ENCODE measurements around the gene PLA2G6. TPM values are rescaled to one million over a fixed set of nuclear protein-coding genes. Genes with fewer than 3 reads are reported as not detected.

The PLA2G6 gene
- total and polyA plus RNA-seq, 12 donors = 6.9 to 324 (median 72.6) TPM

DNA sequence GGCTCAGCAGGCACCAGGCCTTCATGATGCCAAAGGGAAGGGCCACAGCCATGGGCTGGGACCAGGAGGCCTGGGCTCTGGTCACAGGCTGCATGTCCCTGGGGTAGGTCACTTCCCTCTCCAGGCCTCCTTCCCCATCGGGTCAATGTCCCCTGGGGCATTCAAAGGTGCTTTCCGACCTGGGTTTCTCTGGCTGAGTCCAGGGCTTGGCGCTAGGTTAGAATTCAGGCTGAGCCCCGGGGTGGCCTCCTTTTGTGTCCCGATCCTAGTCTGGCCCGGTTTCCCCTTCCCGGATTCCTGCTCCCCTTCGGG lies 32.3 kb upstream of the PLA2G6 start:
- Histone ChIP-seq H3K4me3 (no peak overlapping the region), H3K27ac (peak overlapping the region in 2 of 5 donors; percentile 51 to 57), H3K36me3 (replicated peaks in 1 of 2) (no peaks in the 10 kb centered on the region), H3K9me3 (replicated peaks in 1 of 3) (no peaks in the 10 kb centered on the region), H3K4me1 (replicated peaks in 1 of 2) (peaks cover 15 to 27% of the 10 kb centered on the region in 2 donors), H3K27me3 (no peaks in the 10 kb centered on the region)
- TF ChIP-seq POLR2A (IDR thresholded peaks at IDR 0.05) (no peak), CTCF (IDR thresholded peaks at IDR 0.05) (no peak)
- 40 to 56% (median 43%) methylated on average over 1 to 8 of the region's 8 CpGs for WGBS, 4 donors
- DNase-seq = no peak
- intact Hi-C loops (cut with DNase I) = no loop called here

DNA sequence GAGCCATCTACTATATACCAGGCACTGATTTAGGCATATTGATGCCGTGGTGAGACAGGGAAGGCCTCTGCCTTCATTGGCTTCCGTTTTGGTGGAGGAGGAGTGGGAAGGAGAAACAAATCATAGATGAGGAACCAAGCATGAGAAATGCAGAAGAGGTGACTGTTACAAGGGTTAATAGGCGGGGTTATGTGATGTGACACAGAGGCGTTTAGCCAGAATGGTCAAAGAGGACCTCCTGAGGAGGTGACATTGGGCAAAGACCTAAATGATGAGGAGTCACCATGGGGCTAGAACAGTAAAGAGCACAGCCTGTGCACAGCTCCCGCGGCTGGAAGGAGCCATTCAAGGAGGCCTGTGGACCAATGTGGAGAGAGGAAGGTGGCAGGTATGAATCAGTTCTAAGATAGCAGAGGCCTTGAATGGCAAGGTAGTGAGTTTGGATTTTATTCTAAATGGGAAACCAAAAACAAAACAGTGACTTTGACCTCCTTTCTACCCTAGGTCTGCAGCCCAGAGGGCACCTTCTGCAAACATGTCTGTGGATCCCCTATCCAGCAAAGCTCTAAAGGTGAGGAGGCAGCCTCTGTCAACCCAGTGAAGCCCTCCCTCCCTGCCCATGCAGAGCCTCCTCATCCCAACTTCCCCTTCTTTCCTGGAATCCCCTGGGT lies 31.8 kb upstream of the PLA2G6 start:
- Histone ChIP-seq H3K4me1 (replicated peaks in 1 of 2) (peaks cover 10 to 22% of the 10 kb centered on the region in 2 donors), H3K36me3 (replicated peaks in 1 of 2) (no peaks in the 10 kb centered on the region), H3K9me3 (replicated peaks in 1 of 3) (no peaks in the 10 kb centered on the region), H3K27me3 (no peaks in the 10 kb centered on the region), H3K4me3 (no peak overlapping the region), H3K27ac (peak overlapping the region in 1 of 5 donors; percentile 57)
- DNase-seq = no peak
- WGBS, 4 donors = 76 to 87% (median 81%) methylated on average over 6 of the region's 6 CpGs
- intact Hi-C loops (cut with DNase I) = no loop called here
- no peak for TF ChIP-seq POLR2A (IDR thresholded peaks at IDR 0.05)

DNA sequence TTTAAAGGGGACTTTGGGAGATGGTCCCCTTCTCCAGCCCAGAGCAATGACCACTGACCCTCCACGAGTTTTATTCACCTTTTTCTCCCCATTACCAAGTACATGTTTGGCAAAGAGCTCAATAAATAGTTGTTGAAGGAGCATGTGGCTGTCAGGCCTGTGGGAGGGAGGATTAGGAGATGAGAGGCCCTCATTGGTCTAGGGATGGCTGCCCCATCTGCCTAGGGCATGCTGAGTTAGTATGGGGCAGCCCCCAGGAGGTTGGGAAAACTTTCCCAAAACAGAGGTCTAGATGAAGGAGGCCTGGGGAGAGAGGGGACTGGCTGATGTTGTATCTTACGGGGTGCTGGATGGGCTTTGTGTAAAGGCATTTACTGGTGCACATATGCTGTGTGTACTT lies 30.8 kb upstream of the PLA2G6 start:
- intact Hi-C loops (cut with DNase I) = no loop called here
- DNase-seq = no peak
- H3K36me3 ChIP-seq (replicated peaks in 1 of 2) = no peaks in the 10 kb centered on the region
- no peak overlapping the region for H3K4me3 ChIP-seq
- peaks cover 5 to 15% of the 10 kb centered on the region in 2 donors for H3K4me1 ChIP-seq (replicated peaks in 1 of 2)
- no peak for TF ChIP-seq POLR2A (IDR thresholded peaks at IDR 0.05)
- no peak for TF ChIP-seq CTCF (IDR thresholded peaks at IDR 0.05)
- WGBS, 4 donors = 71 to 83% (median 79%) methylated on average over 2 of the region's 2 CpGs
- H3K27ac ChIP-seq = no peak overlapping the region
- no peaks in the 10 kb centered on the region for H3K27me3 ChIP-seq
- no peaks in the 10 kb centered on the region for H3K9me3 ChIP-seq (replicated peaks in 1 of 3)

DNA sequence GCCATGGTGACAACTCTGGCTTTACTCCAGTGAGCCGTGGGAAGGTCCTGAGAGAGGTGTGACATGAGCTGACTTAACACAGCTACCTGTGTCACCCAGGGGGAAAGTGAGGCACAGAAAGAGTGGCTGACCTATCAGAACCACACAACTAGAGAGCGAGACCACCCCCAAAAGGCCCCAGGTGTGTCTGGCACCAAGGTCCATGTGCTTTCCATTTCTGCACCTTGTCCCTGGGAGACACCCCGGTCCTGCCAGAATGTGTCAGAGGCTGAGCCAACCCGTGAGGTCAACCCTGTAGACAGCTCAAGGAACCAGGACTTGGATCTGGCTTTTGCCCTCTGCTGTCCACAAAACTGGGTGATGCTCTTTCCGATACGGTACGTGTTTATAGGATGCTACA lies 29.9 kb upstream of the PLA2G6 start:
- whole genome bisulfite sequencing, 4 donors = 91 to 96% (median 95%) methylated on average over 7 of the region's 7 CpGs
- TF ChIP-seq POLR2A (IDR thresholded peaks at IDR 0.05) (no peak), CTCF (IDR thresholded peaks at IDR 0.05) (no peak)

GRCh38 chr22:38208551-38208968 lies 26.9 kb upstream of the PLA2G6 start:
- 66 to 95% (median 77%) methylated on average over 4 to 6 of the region's 6 CpGs for WGBS, 4 donors
- Histone ChIP-seq H3K4me3 (no peak overlapping the region), H3K27me3 (no peaks in the 10 kb centered on the region), H3K36me3 (replicated peaks in 1 of 2) (no peaks in the 10 kb centered on the region), H3K9me3 (replicated peaks in 1 of 3) (no peaks in the 10 kb centered on the region), H3K27ac (no peak overlapping the region), H3K4me1 (replicated peaks in 1 of 2) (peaks cover 0 to 11% of the 10 kb centered on the region in 2 donors)
- TF ChIP-seq POLR2A (IDR thresholded peaks at IDR 0.05) = no peak
- no peak for TF ChIP-seq CTCF (IDR thresholded peaks at IDR 0.05)
- intact Hi-C loops (cut with DNase I) = no loop called here
- DNase-seq = no peak

More for the DNA sequence above, 29.9 kb upstream of the PLA2G6 start:
- H3K4me1 ChIP-seq (replicated peaks in 1 of 2) = peaks cover 5 to 15% of the 10 kb centered on the region in 2 donors
- no peak overlapping the region for H3K27ac ChIP-seq
- intact Hi-C loops (cut with DNase I) = no loop called here
- no peaks in the 10 kb centered on the region for H3K27me3 ChIP-seq
- no peak overlapping the region for H3K4me3 ChIP-seq
- H3K9me3 ChIP-seq (replicated peaks in 1 of 3) = no peaks in the 10 kb centered on the region
- no peaks in the 10 kb centered on the region for H3K36me3 ChIP-seq (replicated peaks in 1 of 2)
- DNase-seq = no peak

All from adrenal gland (tissue), 12 donors.